Activated T-cell treated with anti-CD3 and anti-CD28 coated beads for 48 hours (primary cell): ENCODE measurements around the gene RAMACL.
"Not testable (repeated sequence)": the region's sequence is repeated elsewhere in the genome, so short reads cannot be mapped to it uniquely, and the experiment has no call there.

Experiments
- DNase-seq: peaks from one replicate; pipeline ENCODE4 v3.0.0-alpha.2; 2020; ENCODE audit warnings: low read depth

The RAMACL gene

DNA sequence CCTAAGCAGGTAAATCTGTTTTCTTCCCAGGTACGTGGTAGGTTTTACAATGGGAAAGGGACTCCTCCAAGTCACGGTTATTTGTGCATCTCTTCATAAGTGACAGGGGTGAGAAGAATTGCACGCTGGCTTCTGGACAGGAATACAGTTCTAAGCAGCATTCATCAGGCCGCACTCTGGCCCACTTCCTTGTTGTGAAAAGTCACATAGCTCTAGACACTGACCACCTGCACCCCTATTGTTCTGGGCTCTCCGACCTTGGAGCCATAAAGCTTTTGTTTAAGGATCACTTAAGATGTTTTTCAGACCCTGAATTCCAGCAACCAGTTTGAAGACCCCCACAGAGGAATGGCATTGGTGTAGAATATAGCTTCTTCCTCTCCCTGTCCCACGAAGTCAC lies 31.4 kb downstream of the RAMACL start:
- DNase-seq: no peak

DNA sequence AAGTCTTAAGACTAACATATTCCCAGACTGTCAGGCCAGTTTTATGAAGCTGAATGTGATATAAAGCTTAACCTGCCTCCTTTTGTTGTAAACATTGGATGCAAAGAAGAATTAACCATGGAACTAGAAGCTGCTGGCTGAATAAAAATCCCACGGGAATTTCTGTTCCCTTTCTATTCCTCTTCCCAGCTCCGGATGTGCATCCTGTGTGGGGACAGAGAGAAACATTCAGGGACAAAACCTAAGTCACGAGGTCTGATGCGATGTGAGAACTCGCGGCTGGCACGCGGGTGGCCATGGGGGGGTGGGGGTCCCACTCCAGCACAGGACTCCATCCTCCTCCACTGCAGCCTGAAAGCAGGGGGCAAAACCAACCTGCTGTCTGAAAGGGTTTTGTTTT lies 32.2 kb downstream of the RAMACL start:
- no peak for DNase-seq

DNA sequence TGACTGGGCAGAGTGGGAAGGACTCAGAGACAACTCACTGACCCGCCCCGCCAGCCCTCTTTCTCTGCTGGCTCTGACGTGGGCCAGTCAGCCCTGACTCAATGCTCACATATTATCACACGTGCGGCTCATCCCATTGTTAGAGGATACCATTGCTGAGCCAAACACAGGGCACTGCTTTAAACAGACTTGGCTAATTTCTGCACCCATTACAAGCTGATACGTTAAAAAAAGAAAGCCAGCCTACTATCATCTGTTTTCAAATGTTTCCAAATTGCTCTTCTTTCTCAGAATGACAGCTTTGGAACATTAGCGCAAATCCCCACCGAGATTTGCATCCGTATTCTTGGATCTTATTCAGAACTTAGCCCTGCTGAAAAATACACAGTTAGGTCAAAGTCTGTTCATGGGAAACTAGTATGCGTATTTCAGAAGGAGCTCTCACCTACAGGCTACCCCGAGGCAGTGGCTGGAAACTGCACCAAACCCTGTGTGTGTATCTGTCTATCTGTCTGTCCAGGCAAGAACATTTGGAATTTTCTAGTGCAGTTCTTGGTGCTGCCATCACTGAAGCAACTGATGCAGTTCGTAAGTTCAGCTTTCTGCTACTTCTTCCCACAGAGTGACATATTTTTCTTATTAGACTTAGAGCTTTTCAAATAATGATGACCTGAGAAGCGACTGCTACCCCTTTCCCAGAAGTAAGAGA lies 32.8 kb downstream of the RAMACL start:
- no peak for DNase-seq

DNA sequence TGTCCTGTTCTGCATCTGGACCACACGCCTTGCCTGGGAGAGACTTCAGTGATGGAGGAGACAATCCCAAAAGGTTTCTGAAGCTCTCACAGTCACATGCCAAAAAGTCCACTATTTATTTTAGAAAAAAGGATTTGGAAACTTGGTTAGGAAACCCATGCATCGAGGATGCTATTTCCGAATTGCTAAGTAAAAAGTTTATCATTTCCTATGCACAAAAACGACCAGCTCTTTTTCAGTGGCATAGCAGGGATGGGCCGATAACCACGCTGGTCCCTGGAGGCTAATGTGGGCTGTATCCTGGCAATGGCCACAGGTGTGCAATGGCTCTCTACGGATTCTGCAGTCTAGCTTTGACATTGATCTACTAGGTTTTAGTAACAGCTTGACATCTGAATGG lies 33.9 kb downstream of the RAMACL start:
- no peak for DNase-seq

DNA sequence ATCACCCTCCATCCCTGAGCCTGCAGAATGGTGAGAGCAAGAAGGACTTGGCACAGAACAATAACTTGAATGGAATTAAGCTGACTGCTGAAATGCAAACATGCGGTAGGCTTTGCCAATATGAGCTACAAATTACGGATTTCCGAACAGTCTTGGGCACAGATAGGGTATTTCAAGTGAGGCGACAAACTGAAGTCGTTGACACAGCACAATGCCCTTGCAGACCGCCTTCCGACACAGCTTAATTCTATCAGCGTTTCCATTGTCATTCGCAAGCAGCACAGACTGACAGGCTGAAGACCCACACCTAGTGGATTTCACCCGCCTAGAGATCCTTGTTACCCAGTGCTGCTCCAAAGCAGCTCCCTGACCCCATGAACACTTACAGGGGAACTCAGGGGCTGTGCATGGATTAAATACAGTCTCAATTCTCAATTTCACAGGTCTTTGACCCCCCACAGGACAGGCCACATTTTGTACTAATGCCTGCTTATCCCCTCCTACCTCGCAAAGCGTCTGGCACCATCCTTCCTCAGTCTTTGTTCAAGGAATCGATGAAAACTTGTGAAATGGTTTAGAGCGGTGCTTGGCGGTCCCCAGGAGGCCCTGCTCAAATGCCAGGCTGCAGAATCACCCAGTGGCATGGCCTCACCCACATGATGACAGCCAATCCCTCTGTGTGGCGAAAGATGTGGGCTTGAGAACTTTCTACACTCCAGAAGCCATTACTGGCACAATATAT lies 34.6 kb downstream of the RAMACL start:
- no peak for DNase-seq

DNA sequence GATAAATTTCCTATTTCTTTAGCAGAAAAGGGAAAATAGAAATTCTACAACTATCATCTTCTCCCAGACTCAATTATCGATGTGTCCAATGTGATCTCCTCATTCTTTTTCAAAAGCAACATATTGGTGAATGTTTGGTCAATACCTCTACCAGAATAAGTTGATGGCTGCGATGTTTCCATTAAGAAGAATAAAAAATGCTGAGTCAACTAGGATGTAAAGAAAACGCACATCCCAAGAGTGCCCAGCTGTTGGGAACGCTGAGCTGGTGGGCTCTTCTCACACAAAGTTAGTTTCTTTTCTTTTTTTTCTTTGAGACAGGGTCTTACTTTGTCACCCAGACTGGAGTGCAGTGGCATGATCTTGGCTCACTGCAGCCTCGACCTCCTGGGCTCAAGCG lies 39.8 kb downstream of the RAMACL start:
- DNase-seq: no peak

DNA sequence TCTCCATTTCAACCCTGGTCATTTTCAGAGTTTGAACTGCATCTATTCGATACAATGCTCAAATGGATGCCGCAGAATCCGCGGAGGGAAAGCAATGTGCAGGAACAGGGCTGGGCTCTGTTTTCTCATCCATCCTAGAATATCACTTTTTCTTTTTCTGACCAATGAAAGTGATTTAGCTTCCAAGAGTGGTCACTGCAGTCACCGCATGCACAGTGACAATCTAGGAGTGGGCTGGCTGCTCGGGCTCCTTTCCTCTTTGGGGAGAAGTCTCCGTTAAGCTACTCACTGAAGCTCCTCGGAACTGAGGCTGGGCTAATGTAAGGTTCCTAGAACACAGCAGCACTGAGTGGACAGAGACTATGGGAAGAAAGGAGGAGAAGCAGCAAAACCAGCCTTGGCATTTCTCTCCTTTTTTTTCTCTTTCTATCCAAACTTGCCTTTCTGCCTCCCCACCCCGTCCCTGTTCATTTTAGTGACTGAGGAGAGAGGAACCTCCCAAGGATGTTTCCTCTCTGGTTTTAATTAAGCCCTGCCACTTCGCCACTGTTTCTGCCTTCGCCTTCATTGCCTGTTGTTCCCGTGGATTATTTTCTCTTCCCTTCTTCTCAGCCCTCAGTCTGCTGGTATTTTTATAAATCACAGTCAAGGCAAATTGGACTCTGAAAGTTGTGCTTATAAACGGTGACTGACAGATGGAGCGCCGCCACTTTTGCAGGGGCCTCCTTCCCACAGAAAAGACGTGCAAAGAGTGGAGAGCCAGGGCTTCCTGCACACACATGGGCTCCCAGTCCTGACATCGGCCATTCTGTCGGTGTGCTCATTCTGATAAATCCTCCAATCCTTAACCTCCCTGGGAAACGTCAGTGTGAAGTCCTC lies 41.1 kb downstream of the RAMACL start:
- DNase-seq: no peak

DNA sequence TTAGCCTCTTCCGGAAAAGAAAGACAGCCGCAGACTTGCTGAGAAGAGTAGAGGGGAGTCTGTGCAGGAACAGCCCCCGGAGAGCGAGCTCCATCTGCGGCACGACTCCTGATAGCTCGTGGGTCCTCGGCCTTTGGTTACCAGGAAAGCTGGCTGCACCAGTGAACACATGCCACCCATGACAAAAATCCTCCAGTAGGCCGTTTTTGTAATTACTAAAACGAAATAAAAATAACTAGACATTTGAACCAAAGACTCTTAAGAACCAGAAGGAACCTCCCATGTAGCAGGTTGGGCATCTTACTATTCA lies 42.2 kb downstream of the RAMACL start:
- DNase-seq: no peak

DNA sequence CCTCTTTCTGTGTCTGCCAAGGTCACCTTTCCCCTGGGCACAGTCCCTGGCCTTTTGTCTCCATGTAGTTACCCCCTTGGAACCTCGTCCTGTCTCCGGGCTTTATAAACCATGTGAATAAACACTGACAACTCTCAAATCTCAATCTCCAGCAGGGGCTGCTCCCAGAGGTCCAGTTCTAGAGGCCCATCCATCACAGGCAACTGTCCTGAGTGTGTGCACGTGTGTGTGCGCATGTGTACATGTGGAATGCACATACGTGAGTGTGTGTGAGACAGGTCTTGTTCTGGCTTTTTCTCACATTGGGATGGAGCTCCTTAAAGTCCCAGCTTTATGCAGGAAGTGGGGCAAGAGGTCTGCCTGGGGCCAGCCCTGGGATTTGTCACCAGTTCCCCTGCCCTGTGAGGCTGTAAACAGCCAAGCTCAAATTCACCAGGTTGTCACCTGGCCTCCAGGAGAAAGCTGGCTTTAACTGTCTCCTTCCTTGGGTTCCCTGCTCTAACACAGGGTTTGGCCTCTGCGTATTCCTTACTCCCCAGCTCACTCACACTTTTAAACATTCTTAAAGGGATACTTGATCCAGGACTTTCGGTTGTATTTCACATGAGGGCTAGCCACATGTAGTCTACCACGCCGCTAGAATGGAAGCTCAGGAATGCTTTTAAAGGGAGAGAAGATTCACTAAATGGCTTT lies 42.7 kb downstream of the RAMACL start:
- no peak for DNase-seq

DNA sequence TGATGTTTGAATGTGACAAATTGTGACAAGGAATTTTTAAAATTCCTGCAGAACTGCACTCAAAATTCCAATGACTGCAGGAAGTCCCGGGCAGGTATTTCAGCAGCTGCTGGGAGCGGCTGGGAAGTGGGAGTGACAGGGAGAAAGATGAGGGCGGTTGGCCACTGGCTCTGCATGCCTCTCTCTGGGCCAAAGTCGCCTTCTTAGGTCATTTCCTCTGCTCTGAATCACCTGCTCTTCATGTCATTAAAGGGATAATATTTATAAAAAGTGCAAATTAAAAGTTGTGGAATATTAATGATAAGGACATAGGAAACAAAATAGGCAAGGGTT lies 43.9 kb downstream of the RAMACL start:
- no peak for DNase-seq

DNA sequence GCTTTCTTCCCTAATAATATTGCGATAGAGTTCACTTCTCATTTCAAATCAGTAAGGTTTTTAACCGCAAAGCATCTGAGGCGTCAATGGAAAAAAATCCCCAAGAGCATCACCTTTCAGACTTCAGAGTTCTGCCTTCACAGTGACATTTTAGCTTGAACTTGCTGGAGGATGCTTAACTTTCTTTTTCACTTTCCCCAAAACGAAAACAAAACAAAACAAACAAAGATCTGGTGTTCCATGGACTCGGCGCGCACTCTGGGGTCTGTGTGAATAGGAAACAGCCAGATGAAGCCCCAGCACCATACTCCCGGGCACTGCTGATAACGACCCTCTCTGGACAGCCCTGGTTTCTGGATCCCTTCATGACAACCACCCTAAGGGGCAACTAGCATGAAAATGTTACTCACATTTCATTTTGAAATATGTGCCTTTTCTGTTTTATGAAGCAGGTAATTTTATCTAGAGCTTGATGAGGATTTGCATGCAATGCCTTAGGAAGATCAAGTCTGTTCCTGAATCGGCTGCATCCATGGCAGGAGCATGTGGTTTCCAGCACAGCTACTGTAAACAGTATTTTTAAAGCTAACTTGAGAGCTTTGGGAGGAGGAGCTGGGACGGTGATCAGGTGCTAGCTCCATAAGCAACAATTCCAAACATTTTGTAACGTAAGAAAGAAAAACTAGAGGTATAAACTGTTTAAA lies 44.5 kb downstream of the RAMACL start:
- no peak for DNase-seq

DNA sequence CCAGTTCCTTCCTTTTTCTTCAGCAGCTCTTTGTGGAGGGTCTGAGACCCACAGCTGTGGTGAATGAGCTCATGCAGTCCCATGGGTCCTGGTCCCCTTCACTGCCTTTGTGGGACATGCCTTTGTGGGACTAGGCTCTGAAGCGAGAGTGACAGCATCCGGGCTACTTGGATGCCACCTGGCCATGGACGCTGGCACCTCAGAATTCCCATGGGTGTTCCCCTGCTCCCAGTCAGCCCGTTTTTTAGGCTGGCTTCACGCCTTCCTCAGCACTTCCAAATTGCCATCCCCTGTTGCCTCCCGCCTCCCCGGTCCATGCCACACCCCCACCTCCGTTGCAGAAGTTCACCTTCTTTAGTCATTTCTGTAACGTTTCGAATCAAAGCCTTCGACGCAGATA lies 45.1 kb downstream of the RAMACL start:
- DNase-seq: no peak

DNA sequence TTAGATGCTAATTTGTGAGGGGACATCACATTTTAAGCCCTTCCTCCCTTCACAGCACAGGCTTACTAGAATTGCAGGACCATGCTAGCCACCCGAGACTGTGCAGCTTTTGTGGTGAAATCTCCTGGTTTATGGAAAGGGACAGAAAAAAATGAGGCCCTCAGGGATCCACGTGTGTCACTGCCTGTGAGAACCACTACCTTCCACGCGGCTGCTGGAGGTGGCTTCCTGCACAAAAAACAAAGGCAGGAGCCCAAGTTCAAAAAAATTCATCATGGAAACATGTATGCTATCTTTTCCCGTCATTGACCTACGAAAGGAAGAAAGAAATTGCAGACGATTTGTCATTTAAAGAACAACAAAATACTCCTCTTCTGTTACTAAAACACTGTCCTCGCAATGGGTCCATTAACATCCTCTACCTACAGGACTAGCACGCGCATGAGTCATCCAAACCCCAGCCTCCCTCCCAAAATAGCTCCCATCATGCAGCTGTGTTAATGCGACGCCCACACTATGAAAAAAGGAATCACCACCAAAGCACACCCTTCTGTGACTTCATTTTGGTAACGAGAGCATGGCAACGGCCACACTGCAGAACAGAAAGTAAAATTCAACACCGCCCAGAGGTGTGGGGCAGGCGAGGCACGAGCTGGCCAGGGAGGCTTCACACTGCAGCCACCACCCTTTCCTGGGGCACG lies 45.7 kb downstream of the RAMACL start:
- DNase-seq: peak; percentile 29

DNA sequence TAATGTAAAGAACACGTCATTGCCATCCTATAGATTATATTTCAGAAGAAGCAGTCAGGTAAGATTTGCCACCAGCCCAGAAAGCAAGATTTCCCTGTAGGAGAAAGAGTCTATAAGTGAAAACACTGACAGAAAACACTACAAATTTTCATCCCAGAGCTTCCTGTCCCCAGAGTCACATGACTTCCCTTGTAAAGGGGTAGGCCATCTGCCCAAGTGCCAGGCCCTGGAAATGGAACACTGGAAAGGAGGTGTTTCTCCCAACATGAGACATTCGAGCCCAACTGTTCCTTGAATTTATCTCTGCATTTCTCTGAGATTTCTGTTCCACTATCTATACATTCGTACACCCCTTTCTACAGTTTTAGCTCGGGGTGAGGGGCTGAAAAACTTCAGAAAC lies 46.9 kb downstream of the RAMACL start:
- no peak for DNase-seq

DNA sequence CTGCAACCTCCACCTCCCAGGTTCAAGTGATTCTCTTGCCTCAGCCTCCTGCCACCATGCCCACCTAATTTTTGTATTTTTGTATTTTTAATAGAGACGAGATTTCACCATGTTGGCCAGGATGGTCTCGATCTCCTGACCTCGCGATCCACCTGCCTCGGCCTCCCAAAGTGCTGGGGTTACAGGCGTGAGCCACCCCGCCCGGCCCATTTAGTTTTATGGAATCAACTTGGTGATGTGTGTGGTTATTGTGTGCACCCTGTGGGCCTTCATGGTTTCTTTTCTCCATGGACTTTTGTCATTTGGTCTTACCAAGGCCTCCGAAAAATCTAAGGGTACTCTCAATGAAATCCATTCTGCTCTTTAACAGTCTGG lies 47.5 kb downstream of the RAMACL start:
- not testable (repeated sequence) for DNase-seq

DNA sequence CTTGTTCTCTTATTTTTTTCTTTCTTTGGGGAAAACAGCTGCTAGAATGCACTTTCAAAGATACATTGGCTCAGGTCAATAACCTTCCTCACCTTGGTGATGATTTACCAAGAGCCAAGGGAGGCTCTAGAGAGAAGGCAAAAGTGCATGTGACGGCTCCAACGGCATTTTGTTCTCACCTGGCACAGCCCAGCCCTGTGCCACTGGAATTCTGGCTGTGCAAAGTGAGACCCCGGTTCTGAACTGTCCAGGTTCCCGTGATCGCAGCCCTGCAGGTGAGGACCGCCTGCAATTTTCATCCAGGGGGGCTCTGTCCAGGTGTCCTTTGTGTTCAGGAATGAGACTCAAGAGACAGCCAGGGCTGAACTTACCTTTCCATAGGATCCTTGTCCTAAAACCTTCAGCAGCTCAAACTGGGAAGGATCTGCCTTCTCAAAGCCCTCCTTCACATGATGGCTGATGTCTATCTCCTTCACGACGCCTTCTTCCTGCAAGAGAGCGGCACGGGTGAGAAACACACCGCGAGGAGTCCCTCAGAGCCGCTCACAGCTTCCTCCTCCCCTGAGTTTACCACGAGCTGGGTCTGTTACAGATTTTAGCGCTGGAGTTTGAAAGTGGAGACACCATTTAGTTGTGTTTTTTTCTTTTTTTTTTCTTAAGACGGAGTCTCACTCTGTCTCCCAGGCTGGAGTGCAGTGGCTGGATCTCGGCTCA lies 48.0 kb downstream of the RAMACL start:
- no peak for DNase-seq

DNA sequence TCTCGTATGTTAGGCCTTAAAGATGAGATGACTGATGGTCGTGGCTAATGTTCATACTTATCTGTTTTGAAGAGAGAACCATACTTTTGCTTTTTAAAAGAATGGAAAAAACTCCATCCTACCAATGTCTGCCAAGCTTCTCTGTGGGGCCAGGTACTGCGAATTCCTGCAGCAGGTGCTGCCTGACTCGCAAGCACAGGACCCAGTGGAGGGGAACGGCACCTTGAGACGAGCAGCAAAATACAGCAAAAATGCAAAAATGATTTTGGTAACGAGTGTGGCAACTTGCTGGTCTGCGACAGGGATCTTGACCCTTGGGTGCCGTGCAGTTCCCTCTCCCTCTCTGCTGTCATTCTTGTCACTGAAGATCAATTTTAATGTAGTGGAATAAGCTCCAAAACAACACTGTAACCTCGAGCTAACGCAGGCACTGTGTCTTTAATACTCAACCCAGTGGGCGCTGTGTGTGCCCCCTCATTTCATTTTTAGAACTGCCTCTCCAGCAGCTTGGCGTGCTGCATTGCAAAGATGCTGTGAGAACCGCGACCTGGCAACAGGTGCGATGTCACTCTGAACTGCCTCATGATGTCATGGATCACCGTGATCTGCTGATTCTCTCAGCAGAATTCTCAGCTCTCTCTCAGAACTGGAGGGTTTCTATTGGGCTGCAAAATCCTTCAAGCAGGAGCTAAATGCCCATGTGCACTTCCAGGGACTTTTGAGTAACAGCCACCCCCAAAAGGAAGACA lies 51.6 kb downstream of the RAMACL start:
- DNase-seq: no peak

DNA sequence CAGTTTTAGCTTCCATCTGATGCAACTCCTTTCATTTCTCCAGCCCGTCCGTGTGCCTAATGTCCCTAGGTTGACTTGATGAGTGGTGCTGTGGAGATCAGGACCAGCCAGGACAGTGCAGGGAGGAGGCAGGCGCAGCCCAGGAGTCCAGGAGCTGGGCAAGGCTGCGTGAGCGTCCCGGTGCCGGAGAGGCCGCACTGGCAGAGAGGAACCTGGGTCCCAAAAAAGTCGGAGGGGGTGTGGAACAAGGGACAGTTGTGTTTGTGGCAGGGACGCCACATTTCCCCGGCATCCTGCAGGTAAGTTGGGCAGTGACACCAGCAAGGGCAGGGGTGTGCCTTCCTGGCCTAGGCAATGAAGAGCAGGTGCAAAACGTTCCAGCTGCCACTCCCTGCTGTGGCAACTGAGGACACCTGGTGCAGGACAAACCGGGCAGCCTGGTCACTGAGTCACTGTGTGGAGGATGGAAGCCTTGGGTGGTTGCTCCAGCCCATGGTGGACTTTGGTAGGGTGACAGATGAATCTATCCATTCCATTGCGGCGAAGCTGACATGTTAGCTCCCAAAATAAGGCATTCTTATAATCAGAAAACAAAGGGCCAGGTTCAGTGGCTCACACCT lies 53.2 kb downstream of the RAMACL start:
- no peak for DNase-seq
